Muscle of arm (tissue), 12 donors: ENCODE data around the gene HOXB3. TPM values are rescaled to one million over a fixed set of nuclear protein-coding genes. Genes with fewer than 3 reads are reported as not detected.
A peak's percentile ranks its signal among the peaks of the same experiment; 100 is the strongest.

Source experiments
- DNase-seq: peaks from one replicate; pipeline ENCODE4 v3.0.0-alpha.2; 2013
- polyA plus RNA-seq, 12 donors: library from polyadenylated mRNA; unstranded; fragments of 120-200 nt; gene quantifications; one replicate each; pipeline ENCODE4 v1.2.1, GENCODE V29; 2013; ENCODE audit not compliant: insufficient read length in 12 of 12

The HOXB3 gene
- polyA plus RNA-seq, 12 donors, result 4.0 to 42.9 (median 13.4) TPM; not detected in 1

DNA sequence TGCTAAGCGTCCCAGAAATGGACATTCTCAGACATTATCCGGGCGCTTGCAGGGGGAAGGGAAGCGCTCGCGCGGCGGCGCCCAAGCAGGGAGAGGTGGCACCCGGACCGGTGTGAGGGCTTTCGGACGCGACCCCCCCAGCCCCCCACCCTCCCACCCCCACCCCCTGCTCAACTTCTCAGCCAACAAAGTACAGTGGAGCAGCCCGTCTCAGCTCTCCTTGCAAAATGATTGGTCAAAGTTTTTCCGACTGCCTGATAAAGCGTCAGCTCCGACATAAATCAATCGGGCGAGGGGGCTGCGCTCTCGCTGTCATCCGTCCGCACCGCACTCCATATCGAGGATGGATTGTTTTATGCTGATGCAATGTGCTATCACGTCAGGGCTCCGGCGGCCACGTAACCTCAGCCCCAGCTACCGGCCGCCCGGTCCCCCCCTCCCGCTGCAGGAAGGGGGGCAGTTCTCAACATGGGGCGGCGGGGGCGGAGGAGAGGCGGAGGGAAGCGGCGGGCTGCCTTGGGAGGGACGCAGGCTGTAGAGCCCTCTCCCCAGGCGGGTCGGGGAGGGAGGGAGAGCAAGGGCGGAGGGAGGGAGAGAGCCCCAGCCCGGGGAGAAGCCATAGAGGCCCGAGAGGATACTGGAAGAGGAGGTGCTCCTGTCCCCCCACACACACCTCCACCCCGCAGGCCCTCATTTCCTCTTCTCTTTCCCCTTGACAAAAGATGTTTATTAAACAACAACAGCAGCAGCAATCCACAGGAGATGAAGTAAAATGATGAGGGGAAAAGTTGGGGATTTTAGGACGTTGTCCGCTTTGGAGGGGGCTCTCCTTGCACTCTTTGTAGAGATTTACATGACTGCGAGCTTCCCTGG lies 36.4 kb upstream of the HOXB3 start, which contains the start of gene HOXB9:
TSS of gene HOXB9 (minus strand) at position 114 of the 873 bp plus-strand sequence. CDS start at position 25, 89 bp downstream.
- DNase-seq, result no peak

DNA sequence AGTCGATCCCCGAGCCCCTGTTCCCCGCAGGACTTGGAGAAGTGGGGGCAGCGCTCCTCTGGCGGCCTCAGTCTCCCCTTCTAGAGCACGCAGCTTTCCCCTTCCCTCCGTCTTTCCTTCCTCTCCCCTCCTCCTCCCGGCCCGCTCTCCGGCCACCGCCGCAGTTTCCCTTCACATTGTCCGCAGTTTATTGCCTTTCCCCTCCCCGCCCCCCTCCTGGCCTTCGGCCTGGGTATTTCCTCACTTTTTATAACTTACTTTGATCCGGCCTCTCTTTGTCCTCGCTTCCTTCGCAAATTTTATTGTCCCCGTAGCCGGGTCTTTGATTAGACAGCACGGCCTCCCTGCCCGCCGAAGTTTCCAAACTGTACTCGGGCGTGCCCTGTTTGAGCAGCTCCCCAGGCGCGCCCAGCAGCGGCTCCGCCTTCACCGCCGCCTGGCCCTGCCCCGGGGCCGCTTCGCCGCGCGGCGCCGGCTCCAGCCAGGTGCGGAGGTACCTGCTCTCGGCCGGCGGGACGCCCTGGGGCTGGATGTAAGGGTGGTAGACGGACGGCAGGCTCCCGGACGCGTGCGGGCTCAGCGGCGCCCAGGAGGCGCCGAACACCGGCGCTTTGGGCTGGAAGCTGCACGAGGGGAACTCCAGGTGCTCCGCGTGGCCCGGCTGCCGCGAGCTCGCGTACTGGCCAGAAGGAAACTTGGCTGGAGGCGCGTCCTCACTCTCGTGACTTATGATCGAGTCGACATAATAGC lies 35.6 kb upstream of the HOXB3 start:
- no peak for DNase-seq

DNA sequence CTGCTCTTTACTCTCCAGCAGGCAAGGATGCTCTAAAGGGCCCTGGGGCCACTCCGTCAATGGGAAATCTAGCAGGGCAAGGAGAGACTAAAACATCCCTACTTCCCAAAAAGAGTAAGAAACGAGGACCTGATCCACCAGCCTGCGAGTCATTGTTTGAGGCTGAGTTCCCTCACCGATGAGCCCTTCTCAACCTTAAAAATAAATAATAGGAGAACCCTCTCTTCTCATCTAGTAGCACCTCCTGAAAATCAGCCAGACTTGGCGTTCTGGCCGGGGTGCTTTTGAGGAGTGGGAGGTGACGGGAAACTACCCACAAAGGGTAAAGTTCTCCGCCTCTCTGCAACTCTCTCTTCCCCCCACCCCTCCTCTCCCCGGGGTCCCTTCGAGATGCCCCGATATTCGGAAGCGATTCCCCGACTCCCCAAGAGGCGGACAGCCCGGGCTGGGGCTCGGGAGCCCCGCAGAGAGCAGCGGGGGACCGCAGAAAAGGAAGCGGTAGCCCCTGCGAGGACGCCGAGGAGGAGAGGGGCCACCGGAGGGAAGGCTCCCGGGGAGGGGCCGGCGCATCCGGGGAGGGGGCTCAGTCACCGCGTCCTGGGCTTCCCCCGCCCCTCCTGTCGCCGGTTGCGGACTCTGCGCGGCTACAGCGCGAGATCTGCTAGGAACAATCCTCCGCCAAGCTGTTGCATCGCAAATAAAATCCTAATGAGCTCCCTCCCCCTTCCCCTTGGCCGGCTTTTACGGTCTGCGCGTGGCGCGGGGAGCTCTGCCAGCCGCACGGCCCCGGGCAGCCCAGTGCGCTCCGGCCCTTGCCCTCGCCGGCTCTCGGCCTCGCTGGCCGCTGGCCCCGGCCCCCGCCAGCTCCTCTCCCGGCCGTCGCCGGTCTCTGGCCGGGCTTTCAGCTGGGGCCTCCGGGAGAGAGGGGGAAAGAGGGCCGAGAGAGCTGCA lies 34.8 kb upstream of the HOXB3 start:
- DNase-seq, result no peak

DNA sequence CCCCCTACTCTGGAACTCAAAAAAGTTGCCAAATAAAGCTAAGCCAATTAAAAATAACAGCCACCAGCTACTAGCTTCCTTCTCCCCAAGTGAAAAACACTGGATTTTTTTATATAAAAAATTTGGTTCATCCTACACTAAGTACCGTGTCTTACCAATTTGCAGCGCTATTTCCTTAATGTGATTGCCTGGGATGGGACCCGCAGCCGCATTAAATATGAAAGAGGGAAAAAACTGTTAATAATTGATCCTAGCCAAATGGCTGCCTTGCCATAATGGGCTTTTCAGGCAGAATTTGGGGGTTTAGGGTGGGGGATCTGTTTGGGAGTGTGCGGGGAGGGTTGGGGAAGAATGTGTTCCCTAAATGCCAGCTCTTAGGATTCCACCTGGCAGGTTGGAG lies 34.1 kb upstream of the HOXB3 start:
- no peak for DNase-seq

DNA sequence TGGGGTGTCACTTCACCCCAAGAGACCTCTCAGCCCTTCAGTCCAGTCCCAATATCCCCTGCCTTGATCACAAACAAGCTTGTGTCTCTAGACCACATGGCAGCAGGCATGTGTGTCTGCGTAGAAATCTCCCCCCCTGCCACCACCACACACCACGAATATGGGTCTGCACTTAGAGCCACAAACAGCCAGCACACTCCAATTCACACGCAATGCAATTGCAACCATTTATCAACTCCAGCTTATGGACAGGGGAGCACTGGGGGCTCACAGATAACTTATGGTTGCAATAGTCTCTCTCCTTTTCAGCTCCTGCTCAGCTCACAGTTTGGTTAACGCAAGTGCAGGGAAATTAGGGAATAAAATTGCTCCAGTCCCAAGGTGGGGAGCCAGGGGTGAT lies 33.5 kb upstream of the HOXB3 start:
- DNase-seq, result no peak

DNA sequence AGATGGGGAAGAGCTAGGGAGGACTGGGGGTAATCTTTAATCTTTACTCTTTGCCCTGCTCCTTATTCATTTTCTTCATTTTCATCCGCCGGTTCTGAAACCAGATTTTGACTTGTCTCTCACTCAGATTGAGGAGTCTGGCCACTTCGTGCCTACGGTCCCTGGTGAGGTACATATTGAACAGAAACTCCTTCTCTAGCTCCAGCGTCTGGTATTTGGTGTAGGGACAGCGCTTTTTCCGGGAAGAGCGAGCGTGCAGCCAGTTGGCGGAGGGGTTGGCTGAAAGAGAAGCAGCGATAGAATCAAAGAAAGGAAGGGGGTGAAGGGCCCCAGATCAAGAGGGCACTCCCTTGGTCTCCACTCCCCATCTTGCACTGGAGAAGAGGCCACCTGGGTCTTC lies 32.8 kb upstream of the HOXB3 start:
- DNase-seq, result no peak

GRCh38 chr17:48621410-48622392 lies 31.7 kb upstream of the HOXB3 start:
- no peak for DNase-seq

GRCh38 chr17:48620461-48621139 lies 30.6 kb upstream of the HOXB3 start:
- DNase-seq, result no peak

DNA sequence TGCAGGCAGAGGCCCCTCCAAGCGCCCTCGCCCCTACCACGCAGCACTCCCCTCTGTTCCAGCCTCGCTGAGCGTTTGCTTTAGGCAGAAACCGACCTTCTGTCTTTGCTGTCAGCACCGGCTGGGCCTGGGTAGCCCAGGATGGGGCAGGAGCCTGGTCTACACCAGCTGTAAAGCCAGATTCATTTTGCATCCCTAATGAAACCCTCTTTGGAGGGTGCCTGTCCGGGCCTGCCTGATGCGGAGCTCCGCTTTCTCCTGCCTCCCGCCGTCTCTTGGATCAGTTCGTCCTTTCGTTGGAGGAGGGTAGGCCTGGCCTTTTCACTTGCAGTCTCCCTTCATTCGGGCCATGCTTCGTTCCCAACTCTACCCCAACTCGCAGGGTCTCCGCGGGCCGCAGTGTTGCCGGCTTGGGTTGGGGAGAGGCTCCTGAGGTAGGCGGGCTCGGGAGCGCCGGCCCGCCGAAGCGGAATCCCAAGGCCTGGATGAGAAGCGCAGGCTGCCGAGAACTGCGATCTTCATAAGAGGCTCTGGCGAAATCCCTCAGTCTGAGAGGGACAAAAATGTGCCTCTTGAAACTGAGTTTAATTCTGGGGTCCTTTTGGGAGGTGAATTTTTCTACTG lies 29.9 kb upstream of the HOXB3 start:
- no peak for DNase-seq

GRCh38 chr17:48618256-48618896 lies 28.3 kb upstream of the HOXB3 start:
- peak; percentile 88 for DNase-seq

- DNase-seq, result no peak
Measured at GRCh38 chr17:48617471-48618255, 27.6 kb upstream of the HOXB3 start.

DNA sequence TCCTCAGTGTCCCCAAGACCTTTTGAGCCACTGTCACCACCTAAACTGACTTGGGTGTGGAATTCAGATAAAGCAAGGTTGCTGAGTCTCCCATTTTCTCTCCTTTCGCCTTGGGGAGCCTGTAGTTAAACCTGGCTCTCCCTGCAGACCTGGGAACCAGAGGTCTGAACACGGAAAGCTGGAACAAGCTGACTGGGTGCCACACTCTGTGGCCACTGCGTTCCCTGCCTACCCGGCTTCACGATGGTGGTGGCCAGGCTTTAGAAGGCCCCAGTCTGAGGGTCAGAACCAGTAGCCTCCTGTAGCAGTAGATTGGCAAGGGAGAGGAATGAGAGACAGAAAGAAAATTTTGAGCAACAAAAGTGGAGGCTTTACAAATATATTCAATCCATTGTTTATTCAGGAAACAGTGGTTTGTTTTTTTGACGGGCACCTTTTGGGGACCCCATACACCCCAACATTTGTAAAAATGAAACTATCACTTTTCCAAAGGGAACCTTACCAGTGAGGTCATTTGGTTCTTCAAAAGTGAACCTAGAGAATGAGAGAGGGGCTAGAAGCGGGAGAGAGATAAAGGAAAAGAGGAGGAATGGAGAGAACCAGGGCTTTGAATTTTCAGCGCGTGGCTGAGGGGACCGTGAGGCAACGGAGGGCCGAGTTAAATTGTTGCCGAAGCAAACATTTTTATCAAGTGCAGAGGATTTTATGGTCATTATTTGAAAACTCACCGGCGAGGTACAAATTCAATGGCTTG lies 26.9 kb upstream of the HOXB3 start:
- DNase-seq, result no peak

DNA sequence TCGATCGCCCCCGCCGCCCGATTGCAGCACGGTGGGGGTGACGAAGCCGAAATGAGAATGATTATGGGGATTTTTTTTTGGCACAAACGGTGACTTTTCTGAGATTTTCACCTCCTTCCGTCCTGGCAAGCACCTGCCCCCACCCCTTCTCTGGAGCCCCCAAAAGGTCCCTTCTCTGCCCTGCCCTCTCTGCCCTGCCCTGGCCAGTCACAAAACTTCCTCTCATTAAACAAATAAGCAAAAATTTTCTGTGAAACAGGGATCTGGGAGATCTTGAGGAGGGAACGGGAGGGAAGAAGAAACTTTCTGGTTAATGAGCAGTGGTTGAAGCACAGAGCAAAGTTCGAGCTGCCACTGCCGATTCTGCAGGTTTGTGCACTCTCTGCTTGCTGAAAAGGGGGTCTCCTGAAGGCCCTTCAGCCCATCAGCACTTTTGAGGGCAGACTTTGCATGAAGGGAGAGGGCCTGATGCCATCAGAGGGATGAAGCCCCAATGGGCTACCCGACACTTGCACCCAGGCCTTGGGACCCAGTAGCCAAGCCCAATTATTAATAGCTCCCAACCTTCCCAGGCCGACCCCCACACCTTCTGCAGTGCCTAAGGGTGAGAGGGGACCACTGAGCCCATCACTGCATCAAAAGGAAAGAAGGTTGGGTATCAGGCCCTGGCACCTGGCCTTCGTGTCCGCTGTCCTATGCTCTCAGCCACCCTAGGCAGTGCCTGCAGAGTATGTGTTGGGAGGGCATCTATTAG lies 26.1 kb upstream of the HOXB3 start:
- DNase-seq, result no peak

GRCh38 chr17:48615047-48615962 lies 25.3 kb upstream of the HOXB3 start, which contains the start of gene HOXB8:
TSS of gene HOXB8 (minus strand) at chr17:48615292. CDS start at chr17:48614704, 588 bp downstream.
- DNase-seq, result no peak
